Stimulated activated naive B cell treated with anti-CD40 and anti-IgM and Interleukin-4, amounts not matched to agents 10 μg/mL and 1 μg/mL and 100 μg/mL, for 72 hours (primary cell): ENCODE measurements around the gene CMTM4.

Experiments used
- ATAC-seq, 2 donors: fragments of 150-1000 bp; cut with Tn5 transposase; replicated peaks; 2 replicates each; pipeline ENCODE4 v1.10.0; 2021; ENCODE audit warnings: moderate library complexity in 1 of 2
- DNase-seq: peaks from one replicate; pipeline ENCODE4 v3.0.0; 2021
- H3K27ac Mint-ChIP-seq: one replicate; pipeline ENCODE4 v1.8.0; 2022; ENCODE audit warnings: mild to moderate bottlenecking, mixed read lengths
- H3K27me3 Mint-ChIP-seq, 2 donors: one replicate each; pipeline ENCODE4 v1.8.0; 2022; ENCODE audit warnings: mixed read lengths in 2 of 2
- H3K36me3 Mint-ChIP-seq, 2 donors: one replicate each; pipeline ENCODE4 v1.8.0; 2022; ENCODE audit warnings: mixed read lengths in 2 of 2, mild to moderate bottlenecking in 1 of 2
- H3K4me1 Mint-ChIP-seq, 2 donors: one replicate each; pipeline ENCODE4 v1.8.0; 2022; ENCODE audit warnings: mixed read lengths in 2 of 2, mild to moderate bottlenecking in 1 of 2
- H3K4me3 Mint-ChIP-seq, 2 donors: one replicate each; pipeline ENCODE4 v1.8.0; 2022; ENCODE audit warnings: mild to moderate bottlenecking in 2 of 2, mixed read lengths in 2 of 2, moderate library complexity in 1 of 2
- H3K9me3 Mint-ChIP-seq, 2 donors: one replicate each; pipeline ENCODE4 v1.8.0; 2022; ENCODE audit warnings: mixed read lengths in 2 of 2, mild to moderate bottlenecking in 1 of 2

The CMTM4 gene

GRCh38 chr16:66652661-66653360, 43.7 kb downstream of the CMTM4 start:
- Mint-ChIP-seq H3K27ac (no peak overlapping the region), H3K27me3 (peaks cover 23 to 30% of the 10 kb centered on the region in 2 donors), H3K4me1 (peaks cover 8 to 15% of the 10 kb centered on the region in 2 donors), H3K36me3 (peaks cover 0 to 1% of the 10 kb centered on the region in 2 donors), H3K9me3 (no peaks in the 10 kb centered on the region), H3K4me3 (no peak overlapping the region)
- DNase-seq (no peak), ATAC-seq (no peak)

GRCh38 chr16:66651965-66652364, 44.6 kb downstream of the CMTM4 start:
- Mint-ChIP-seq H3K4me3 (no peak overlapping the region), H3K4me1 (peaks cover 8 to 15% of the 10 kb centered on the region in 2 donors), H3K27me3 (peaks cover 22 to 28% of the 10 kb centered on the region in 2 donors), H3K9me3 (no peaks in the 10 kb centered on the region), H3K36me3 (peaks cover 0 to 1% of the 10 kb centered on the region in 2 donors), H3K27ac (no peak overlapping the region)
- ATAC-seq (no peak), DNase-seq (no peak)

GRCh38 chr16:66651474-66651765, 45.1 kb downstream of the CMTM4 start:
- DNase-seq (no peak), ATAC-seq (no peak)
- Mint-ChIP-seq H3K4me1 (peaks cover 8 to 15% of the 10 kb centered on the region in 2 donors), H3K9me3 (no peaks in the 10 kb centered on the region), H3K4me3 (peak overlapping the region; percentile 72 to 74), H3K27me3 (peaks cover 18 to 23% of the 10 kb centered on the region in 2 donors), H3K36me3 (peaks cover 0 to 1% of the 10 kb centered on the region in 2 donors), H3K27ac (no peak overlapping the region)

- ATAC-seq, result peak; percentile 100
- Mint-ChIP-seq H3K4me1 (peaks cover 8 to 15% of the 10 kb centered on the region in 2 donors), H3K4me3 (peak overlapping the region; percentile 72 to 74), H3K9me3 (no peaks in the 10 kb centered on the region), H3K27ac (peak overlapping the region; percentile 9), H3K36me3 (peaks cover 0 to 1% of the 10 kb centered on the region in 2 donors), H3K27me3 (peaks cover 18 to 23% of the 10 kb centered on the region in 2 donors)
- DNase-seq, result peak; percentile 67
Measured at GRCh38 chr16:66650707-66651473, 45.7 kb downstream of the CMTM4 start.

- Mint-ChIP-seq H3K4me1 (peaks cover 8 to 15% of the 10 kb centered on the region in 2 donors), H3K27me3 (peaks cover 17 to 19% of the 10 kb centered on the region in 2 donors), H3K4me3 (no peak overlapping the region), H3K27ac (no peak overlapping the region), H3K9me3 (no peaks in the 10 kb centered on the region), H3K36me3 (peaks cover 0 to 1% of the 10 kb centered on the region in 2 donors)
- ATAC-seq, result no peak
- DNase-seq, result no peak
Measured at GRCh38 chr16:66649636-66650205, 46.8 kb downstream of the CMTM4 start.

GRCh38 chr16:66649167-66649566, 47.4 kb downstream of the CMTM4 start:
- ATAC-seq (no peak), DNase-seq (no peak)
- H3K36me3 Mint-ChIP-seq, result no peaks in the 10 kb centered on the region
- no peaks in the 10 kb centered on the region for H3K9me3 Mint-ChIP-seq
- H3K27ac Mint-ChIP-seq, result no peak overlapping the region
- peaks cover 12 to 18% of the 10 kb centered on the region in 2 donors for H3K27me3 Mint-ChIP-seq
- peaks cover 8 to 15% of the 10 kb centered on the region in 2 donors for H3K4me1 Mint-ChIP-seq
- H3K4me3 Mint-ChIP-seq, result no peak overlapping the region

- no peaks in the 10 kb centered on the region for H3K9me3 Mint-ChIP-seq
- H3K4me1 Mint-ChIP-seq, result peaks cover 6 to 11% of the 10 kb centered on the region in 2 donors
- H3K36me3 Mint-ChIP-seq, result no peaks in the 10 kb centered on the region
- no peak overlapping the region for H3K4me3 Mint-ChIP-seq
- H3K27ac Mint-ChIP-seq, result no peak overlapping the region
- peaks cover 10 to 12% of the 10 kb centered on the region in 2 donors for H3K27me3 Mint-ChIP-seq
- ATAC-seq (no peak), DNase-seq (no peak)
Measured at GRCh38 chr16:66647866-66648265, 48.7 kb downstream of the CMTM4 start.

- no peaks in the 10 kb centered on the region for H3K4me1 Mint-ChIP-seq
- ATAC-seq (no peak), DNase-seq (no peak)
- no peaks in the 10 kb centered on the region for H3K36me3 Mint-ChIP-seq
- H3K9me3 Mint-ChIP-seq, result no peaks in the 10 kb centered on the region
- peaks cover 20 to 26% of the 10 kb centered on the region in 2 donors for H3K27me3 Mint-ChIP-seq
- H3K27ac Mint-ChIP-seq, result no peak overlapping the region
- H3K4me3 Mint-ChIP-seq, result no peak overlapping the region
Measured at GRCh38 chr16:66641387-66641786, 55.2 kb downstream of the CMTM4 start.

GRCh38 chr16:66640724-66641314, 55.7 kb downstream of the CMTM4 start:
- H3K4me3 Mint-ChIP-seq, result no peak overlapping the region
- ATAC-seq, result no peak
- no peaks in the 10 kb centered on the region for H3K36me3 Mint-ChIP-seq
- no peak overlapping the region for H3K27ac Mint-ChIP-seq
- DNase-seq, result no peak
- H3K9me3 Mint-ChIP-seq, result no peaks in the 10 kb centered on the region
- H3K4me1 Mint-ChIP-seq, result no peaks in the 10 kb centered on the region
- H3K27me3 Mint-ChIP-seq, result peaks cover 20 to 28% of the 10 kb centered on the region in 2 donors

GRCh38 chr16:66639091-66639885, 57.3 kb downstream of the CMTM4 start:
- Mint-ChIP-seq H3K4me1 (no peaks in the 10 kb centered on the region), H3K9me3 (no peaks in the 10 kb centered on the region), H3K27me3 (peaks cover 20 to 24% of the 10 kb centered on the region in 2 donors), H3K27ac (no peak overlapping the region), H3K4me3 (no peak overlapping the region), H3K36me3 (no peaks in the 10 kb centered on the region)
- ATAC-seq (no peak), DNase-seq (no peak)

GRCh38 chr16:66637806-66638205, 58.7 kb downstream of the CMTM4 start:
- ATAC-seq, result no peak
- peaks cover 20 to 27% of the 10 kb centered on the region in 2 donors for H3K27me3 Mint-ChIP-seq
- no peak for DNase-seq
- H3K9me3 Mint-ChIP-seq, result no peaks in the 10 kb centered on the region
- H3K4me3 Mint-ChIP-seq, result no peak overlapping the region
- no peaks in the 10 kb centered on the region for H3K4me1 Mint-ChIP-seq
- H3K36me3 Mint-ChIP-seq, result no peaks in the 10 kb centered on the region
- no peak overlapping the region for H3K27ac Mint-ChIP-seq

GRCh38 chr16:66636199-66636598, 60.3 kb downstream of the CMTM4 start:
- Mint-ChIP-seq H3K9me3 (no peaks in the 10 kb centered on the region), H3K4me3 (no peak overlapping the region), H3K4me1 (no peaks in the 10 kb centered on the region), H3K27ac (no peak overlapping the region), H3K36me3 (no peaks in the 10 kb centered on the region), H3K27me3 (peaks cover 29 to 32% of the 10 kb centered on the region in 2 donors)
- ATAC-seq (no peak), DNase-seq (no peak)

GRCh38 chr16:66635406-66635805, 61.1 kb downstream of the CMTM4 start:
- no peaks in the 10 kb centered on the region for H3K9me3 Mint-ChIP-seq
- H3K27me3 Mint-ChIP-seq, result peaks cover 26 to 27% of the 10 kb centered on the region in 2 donors
- DNase-seq (no peak), ATAC-seq (no peak)
- no peak overlapping the region for H3K4me3 Mint-ChIP-seq
- H3K4me1 Mint-ChIP-seq, result no peaks in the 10 kb centered on the region
- H3K36me3 Mint-ChIP-seq, result no peaks in the 10 kb centered on the region
- H3K27ac Mint-ChIP-seq, result peak overlapping the region; percentile 56
